HG02840 (cell line): ENCODE data around the gene TMEM164.
A peak's percentile ranks its signal among the peaks of the same experiment; 100 is the strongest.

Experiments
- ATAC-seq: cut with Tn5 transposase; IDR thresholded peaks from one replicate; pipeline ENCODE4 v1.9.1; 2021; ENCODE audit warnings: mild to moderate bottlenecking, moderate library complexity, moderate number of reproducible peaks; ENCODE audit not compliant: unreplicated experiment, low FRiP score

TMEM164 gene

DNA sequence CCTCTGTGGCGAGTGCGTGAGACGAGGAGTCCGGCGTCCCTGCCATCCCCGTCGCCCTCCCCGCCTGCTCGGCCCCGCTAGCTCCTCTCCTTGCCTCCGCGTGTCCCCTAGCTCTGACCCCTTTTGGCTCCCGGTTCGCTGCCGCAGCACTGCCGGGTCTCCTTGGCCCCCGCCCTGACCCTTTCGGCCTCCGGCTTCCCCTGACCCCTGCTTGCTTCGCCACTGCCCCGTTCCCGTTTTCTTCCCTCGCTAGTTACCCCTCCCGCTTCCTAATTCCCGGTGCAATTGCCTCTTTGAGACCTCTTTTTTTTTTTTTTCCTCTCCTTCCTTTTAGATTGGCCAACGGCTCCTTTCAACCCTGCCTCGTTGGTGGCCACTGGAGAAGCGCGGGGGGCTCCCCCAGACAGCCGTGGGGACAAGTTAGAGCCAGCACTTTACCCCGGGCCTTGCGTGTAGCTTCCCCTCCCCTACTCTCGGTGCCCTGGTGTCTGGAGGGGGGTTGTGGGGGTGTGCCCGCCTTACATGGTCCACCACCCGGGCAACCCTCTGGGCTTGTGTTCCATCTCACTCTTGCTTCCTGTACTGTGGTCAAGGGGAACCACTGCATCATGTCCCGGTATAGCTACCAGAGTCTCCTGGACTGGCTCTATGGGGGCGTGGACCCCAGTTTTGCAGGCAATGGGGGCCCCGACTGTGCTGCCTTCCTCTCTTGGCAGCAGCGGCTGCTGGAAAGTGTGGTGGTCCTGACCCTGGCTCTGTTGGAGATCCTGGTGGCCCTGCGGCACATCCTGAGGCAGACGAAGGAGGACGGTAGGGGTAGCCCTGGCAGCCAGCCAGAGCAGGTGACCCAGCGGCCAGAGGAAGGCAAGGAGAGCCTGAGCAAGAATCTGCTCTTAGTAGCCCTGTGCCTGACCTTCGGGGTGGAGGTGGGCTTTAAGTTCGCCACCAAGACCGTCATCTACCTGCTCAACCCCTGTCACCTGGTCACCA is 548 bp downstream of the TMEM164 start:
- peak; percentile 16 for ATAC-seq

DNA sequence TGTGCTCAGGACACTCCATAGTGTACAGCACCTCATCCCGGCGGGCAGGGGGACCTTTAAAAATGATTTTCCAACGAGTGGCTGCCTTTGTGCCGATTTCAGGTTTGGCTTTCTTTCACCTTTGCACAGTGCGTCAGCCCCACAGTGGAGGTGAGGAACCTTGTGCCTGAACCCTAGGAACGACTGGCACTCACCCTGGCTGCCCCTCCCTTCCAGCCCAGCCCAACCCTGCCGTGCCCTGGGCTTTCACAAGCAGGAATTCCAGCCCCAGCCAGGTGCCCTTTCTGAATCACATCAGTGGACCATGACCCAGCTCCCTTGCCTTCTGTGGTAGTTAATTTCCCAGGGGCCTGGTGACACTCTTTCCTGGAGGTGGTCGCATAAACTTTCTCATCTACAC is 1.3 kb downstream of the TMEM164 start:
- no peak for ATAC-seq

DNA sequence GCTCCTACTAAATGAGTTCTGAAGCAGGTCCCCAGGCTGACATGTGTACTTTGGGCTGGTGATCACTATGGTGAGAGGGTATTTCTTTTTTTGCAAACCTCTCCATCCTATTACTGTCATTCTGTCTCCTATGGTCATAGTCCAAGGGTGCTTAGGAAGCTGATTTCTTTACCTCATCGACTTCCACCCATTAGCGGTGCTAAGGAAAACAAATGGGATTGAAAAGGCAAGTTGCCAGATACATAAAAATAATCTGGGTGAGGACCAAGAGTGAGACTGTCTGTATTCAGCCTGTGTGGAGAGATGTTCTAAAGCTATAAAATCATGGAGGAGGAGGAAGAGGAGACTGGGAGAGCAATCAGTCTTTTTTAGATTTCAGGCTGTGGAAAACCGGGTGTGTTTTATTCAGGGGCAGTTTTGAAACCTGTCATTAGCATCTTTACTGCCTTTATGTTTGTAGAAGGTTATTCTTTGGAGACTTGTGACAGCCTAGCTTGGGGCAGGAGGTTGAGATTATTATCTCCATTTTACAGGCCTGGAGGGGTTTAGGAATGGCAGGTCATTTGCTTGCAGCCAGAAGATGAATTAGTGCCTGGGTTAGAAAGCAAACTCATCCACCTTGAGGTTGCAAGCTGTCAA is 1.9 kb downstream of the TMEM164 start:
- ATAC-seq, result no peak

- no peak for ATAC-seq
Observed at GRCh38 chrX:110006161-110006560, 3.2 kb downstream of the TMEM164 start.

GRCh38 chrX:110006821-110007375 is 4.0 kb downstream of the TMEM164 start:
- no peak for ATAC-seq

GRCh38 chrX:110008011-110008635 is 5.2 kb downstream of the TMEM164 start:
- no peak for ATAC-seq

- ATAC-seq, result no peak
Observed at GRCh38 chrX:110012818-110013485, 10.0 kb downstream of the TMEM164 start.

GRCh38 chrX:110013968-110014367 is 11.1 kb downstream of the TMEM164 start:
- ATAC-seq, result no peak

DNA sequence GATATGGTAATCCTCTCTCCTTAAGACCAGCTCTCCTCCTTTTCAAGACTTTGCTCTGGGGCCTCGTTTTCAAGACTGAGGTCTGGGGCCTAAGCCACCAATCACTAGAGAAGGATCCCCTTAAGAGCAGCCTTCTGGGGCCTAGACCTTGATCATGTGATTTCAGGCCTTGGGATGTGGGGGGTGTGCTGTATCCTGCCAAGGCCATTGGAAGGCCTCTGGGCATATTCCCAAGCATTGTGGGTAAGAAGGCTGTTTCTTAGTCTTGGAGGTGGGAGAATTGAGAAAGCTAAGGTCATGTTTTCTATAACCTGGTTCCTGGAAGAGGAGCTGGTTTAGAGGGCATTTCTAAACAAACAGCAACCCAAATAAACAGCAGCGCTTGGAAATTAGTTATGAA is 12.1 kb downstream of the TMEM164 start:
- ATAC-seq, result no peak

- no peak for ATAC-seq
Observed at GRCh38 chrX:110015915-110016314, 13.0 kb downstream of the TMEM164 start.

DNA sequence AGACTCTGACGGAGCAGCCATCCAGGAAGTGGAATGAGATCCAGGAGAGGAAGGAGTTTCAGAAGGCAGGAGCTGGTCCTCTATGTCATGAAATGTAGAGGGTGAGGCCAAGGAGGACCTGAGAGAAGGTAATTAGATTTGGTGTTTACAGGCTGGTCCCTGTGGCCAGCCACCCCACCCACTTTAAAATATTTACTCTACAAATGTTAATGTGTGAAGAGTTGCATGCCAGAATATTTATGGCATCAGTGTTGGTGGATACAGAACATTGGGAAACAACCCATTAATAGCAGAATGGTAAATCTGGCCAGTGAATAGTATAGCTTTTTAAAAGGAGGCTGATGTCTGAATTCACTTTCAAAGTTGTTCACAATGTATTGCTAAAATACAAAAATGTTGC is 17.6 kb downstream of the TMEM164 start:
- no peak for ATAC-seq

DNA sequence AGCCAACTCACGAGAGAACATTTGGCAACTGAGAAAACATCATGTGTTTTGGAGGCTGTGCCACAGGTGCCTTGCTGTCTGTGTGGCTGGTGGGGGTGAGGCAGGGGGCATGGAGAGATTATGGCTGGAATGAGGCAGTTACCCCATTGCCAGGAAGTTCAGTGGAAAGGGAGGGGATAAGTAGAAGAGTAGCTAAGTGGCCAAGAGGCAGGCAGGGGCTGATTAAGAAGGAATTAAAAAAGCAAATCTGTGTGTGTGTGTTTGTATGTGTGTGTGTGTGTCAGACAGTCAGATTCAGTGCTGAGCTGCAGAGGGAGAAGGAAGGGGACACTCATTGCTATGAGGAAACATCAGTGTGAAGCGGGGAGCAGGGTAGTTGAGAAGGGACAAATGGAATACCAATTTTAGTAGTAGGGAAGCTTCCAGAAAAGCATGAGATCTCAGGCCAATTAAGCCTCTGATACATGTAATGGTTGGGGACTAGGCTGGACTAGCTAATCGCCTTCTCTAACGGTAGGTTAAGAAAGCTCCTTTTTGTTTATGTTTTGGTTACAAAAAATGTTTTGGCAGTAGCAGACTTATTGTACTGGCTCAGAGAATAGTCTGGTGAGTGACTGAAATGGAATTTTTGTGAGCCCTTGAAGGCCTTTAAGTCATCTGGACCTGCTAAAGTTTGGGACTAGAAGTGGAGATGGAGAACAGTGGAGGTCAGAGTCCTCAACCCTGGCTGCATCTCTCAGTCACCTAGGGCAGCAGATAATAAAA is 18.5 kb downstream of the TMEM164 start:
- no peak for ATAC-seq

- ATAC-seq, result no peak
Observed at GRCh38 chrX:110022599-110023448, 19.9 kb downstream of the TMEM164 start.

GRCh38 chrX:110025395-110025794 is 22.5 kb downstream of the TMEM164 start:
- ATAC-seq, result no peak

DNA sequence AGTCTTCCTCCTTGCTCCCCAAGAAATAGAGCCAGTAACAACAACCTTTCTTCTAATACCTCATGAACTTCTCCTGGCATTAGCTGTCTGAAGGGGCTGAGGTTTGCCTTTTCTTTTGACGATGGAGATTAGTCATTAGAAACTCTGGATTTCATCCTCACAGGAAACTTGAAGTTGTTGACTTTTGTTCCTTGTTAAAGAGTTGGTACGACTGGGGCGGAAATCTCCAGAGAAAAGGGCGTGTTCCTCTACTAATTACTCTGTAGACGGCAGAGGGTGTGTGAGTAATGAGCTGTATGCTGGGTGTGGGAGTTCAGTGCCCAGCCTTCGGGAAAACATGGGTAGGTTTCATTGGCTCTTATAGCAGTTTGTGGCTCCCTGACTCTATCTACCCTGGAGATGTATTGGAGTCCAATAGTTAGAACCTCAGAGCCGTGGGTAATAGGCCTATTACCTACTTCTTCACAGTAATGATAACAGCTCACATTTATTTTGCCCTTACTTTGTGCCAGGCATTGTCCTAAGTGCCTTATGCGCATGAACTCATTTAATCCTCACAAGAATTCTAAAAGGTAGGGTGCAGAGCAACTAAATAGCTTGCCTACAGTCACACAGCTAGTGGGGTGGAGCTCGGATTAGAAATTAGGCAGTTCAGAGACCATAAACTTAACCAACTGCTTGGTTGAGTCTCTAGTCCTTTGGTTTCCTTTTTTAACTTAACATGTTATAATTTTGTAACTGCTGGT is 23.4 kb downstream of the TMEM164 start:
- no peak for ATAC-seq

DNA sequence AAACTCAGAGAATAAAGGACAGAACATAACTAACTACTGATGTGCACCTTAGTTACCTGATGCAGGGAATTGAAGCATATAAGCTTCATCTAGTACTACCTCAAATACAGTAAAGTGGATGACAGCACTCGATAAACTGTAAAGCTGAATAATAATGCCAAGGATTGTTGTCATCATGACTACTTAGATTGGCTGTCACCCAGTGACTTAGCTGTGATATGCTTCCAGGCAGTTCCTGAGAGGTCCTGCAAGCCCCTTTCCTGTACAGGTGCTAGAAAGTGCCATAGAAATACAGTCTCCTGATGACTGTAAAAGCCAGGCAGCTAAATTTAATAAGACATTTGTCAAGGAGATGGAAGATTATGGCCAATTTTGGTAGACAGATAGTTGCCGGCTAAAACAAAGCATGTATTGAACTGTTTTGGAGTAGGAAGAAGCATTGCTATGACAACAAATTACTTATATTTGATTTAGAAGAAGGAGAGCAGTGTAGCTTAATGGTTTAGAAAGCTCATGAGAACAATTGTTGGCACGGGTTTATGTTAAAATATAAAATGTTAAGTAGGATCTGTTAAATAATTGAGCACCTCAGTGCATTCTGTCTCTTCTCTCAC is 29.7 kb downstream of the TMEM164 start:
- no peak for ATAC-seq

GRCh38 chrX:110034036-110034435 is 31.1 kb downstream of the TMEM164 start:
- ATAC-seq, result no peak
